CD4-positive, alpha-beta T cell treated with Interleukin-21 for 1 hour (primary cell): ENCODE measurements around the gene SLN.

Source experiments
- DNase-seq: peaks from one replicate; pipeline ENCODE4 v3.0.0-alpha.2; 2020

Gene SLN

DNA sequence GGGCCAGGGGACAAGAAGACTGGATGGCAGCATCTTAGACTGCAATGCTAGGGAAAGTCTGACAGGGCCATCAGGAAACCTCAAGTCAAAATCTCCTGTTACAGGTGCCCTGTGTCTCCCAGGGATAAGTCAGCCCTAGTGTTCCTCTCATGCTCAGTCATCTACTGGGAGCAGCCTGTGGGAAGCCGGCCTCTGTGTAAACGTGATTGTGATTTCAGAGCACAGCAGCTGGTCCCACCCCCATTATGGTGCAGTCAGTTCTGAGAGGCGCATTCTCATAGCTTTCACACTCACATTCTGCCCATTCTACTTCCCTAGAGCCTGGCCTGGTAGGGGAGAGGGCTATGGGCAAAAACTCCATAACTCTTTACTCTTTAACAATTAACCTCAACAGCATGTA lies 7.2 kb upstream of the SLN start:
- no peak for DNase-seq

DNA sequence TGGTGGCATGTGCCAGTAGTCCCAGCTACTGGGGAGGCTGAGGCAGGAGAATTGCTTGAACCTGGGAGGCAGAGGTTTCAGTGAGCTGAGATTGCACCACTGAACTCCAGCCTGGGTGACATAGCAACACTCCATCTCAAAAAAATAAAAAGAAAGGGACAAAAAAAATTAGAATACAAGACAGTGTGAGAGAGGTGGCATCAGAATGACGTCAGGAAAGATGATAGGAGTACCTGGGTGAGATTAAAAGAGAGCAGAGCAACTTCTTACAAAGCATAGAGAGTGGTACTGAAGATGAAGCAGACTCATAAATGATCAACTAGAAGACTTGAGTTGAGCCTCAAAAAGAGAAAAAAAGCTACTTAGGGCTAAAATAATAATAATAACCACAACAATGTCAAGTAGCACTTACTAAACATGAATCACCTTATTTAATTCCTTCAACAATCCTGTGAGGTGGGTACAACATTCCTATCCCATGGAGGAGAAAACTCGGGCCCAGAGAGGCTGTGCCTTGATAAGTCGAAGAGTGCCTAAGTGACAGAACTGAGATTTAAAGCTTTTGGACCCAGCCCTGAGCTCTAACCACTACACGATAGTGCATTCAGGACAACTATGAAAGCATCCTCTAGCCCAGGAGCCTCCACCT lies 5.2 kb upstream of the SLN start:
- no peak for DNase-seq

DNA sequence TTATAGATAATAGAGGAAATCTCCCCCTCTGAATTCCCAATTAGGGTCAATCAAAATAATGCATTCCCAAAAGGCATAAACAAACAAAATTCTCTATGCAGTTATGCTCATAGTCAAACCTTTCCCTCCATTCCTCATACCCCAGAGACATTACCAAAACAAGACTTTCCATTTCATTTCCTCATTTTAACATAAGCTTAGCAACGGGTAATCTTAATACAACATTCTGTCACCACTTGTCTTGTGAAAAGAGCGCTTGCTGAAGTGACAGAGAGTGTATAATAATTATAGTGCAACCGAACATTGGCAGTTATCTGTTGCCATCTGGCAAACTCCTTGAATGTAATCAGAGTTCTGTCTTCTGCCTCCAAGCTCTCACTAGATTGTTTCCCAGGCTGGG lies 1.2 kb upstream of the SLN start:
- DNase-seq: no peak

DNA sequence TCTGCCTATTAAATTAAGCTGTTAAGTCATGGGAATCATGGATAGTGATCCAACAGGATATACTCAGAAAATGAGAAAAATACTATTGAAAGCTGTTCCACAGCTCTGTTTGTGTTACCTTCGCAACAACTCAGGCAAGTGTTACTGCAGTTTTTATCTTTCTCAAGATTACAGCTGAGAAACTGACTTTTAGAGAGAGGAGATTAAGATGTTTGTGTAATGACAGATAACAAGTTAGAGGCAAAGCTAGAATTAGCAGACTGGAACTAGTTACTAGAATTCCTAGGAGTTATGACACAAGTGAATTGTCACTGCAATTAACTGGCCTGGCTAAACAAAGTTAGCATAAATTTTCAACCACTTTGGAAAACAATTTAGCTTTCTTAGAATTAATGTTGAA lies 1.6 kb downstream of the SLN start:
- DNase-seq: no peak

DNA sequence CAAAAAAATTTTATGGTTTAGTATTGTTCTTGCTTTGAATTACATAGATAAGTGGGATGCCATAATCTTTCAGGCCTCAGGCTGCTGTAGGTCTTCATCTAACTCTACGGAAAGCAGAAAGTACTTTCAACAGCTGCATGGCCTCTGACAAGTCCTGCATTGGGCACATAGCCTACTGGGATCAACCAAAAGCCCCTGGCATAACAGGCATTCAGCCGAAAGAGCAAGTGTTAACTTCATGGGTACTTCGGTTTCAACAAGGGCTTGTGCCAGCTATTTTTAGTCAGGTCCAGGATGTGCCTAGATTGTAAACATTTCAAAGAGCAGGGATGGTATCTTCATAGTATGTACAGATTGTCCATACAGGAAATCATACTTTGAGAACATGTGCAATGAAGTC lies 3.1 kb downstream of the SLN start:
- DNase-seq: no peak

DNA sequence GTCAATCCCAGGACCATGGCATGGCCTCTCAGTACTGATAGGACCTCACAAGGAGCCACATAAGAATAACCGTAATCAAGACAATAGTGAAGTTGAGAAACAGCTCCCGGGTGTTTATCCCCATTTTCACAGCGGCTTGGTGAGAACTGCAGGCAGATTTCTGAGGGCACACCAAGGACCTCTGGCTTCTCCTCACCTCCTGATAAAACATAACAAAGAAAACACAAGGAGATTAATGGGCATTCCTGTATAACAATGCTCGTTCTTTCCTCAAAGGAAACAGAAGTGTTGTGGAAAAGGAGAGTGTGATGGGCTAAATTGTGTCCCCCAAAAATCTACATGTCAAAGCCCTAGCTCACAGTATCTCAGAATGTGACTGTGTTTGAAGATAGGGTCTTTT lies 4.0 kb downstream of the SLN start:
- no peak for DNase-seq

DNA sequence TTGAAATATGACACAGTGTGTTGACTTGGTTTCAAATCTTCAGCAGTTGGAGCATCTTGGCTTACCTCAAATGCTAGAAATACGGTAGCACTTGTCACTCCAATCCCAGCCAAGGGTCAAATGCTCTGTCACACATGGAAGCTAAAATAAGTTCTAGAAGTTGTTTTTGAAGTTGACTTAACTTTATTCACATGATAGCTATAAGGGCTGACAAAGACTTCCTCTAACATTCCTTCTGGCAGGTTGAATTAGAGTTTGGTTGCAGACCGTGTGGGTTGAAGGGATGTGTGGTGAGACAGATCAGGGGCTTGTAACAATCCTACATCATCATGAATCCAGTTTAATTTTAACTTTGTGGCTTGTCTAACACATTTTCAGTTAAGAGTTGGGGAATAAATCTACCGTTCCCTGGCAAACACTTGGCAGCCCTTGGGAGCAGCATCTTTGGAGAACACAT lies 4.6 kb downstream of the SLN start:
- DNase-seq: no peak

DNA sequence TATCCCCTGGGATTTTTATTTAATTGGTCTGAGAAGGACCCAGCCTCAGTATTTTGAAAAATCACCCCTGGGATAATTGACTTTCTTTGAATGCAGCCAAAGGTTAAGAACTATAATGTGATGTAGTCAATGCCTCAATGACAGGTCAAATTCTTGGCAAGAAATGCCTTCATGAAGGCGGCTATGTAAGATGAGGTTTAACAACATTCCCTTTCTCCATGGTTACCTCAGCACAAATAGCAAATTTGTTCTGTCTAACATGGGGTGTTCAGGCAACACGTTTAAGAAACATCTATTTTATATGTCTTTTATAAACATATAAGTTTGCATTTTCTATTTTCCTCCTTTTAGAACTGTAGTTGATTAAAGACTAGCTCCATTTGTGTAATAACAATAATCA lies 5.3 kb downstream of the SLN start:
- no peak for DNase-seq

DNA sequence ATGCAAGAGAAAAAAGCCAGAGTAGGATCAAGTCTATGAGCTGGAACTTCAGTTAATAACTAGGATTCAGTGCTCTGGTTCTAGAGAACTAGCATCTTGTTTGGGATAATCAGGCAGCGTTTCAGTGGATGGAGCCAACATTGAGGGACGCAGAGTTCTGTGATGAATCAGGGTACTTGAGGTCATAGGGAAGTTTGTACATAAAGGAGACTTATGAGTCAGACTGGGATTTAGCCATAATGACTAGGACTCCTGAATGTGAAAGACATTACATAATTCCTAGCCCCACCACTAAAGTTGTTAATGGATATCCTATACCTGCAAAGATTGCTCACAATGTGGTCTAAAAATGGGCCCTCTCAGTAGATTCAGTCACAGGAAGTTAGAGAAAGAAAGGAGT lies 6.8 kb downstream of the SLN start:
- no peak for DNase-seq

DNA sequence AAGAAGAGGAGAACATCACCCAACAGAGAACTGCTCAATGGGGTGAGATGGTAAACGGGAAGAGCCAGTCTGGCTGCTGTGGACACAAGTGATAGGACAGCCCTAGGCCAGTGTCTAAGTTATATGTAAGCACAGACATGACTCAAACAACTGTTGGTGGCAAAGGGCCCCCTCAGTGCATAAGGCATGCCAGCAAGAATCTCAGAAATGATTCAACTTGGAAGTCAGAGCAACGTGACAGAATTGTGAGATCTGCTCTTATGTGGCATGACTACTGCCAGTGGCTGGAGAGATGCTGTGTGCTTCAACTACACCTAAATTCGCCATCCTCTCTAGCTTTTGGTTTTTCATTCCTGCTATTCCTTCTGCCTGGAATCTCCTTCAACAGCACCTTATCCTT lies 7.4 kb downstream of the SLN start:
- DNase-seq: no peak

DNA sequence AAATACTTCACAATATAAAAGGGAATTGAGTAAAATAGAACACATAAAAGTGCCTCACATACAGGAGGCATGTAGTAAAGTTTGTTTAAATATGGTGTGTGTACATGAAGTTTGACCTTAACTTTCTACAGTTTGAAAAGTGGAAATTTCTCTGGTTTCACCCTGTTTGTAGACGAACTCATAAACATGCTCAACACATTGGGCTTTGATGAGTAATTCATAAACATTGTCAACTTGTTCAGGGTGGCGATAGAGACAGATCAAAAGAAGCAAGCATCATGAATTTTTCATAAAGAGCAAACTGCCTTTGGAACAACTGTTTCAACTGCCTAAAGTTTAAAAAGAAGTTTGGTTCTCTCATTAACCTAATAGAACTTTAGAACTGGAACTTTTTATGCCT lies 9.1 kb downstream of the SLN start:
- DNase-seq: no peak

DNA sequence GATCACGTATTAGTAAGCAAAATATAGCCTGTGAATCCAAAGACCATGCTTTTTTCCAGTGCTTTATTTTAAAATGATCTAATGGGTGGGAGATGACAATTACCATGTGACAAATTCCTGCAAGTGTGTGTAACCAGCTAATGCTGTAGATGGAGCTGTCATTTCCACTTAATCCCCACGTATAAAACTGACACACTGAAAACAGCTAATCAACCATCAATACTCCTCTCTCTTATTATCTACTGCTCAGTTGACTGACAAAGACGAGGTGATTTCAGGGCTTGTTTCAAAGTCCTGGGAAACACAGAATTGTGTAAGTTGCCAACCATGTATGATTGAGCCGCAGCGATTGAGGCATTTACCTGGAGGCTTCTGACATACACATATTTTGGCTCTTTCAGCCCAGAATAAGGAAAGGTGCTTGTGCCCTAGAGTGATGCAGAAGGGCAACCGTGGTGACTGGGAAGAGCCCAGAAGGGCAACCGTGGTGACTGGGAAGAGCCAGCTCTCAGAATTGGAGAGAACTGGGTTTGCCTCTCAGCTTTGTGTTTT lies 9.7 kb downstream of the SLN start:
- no peak for DNase-seq

DNA sequence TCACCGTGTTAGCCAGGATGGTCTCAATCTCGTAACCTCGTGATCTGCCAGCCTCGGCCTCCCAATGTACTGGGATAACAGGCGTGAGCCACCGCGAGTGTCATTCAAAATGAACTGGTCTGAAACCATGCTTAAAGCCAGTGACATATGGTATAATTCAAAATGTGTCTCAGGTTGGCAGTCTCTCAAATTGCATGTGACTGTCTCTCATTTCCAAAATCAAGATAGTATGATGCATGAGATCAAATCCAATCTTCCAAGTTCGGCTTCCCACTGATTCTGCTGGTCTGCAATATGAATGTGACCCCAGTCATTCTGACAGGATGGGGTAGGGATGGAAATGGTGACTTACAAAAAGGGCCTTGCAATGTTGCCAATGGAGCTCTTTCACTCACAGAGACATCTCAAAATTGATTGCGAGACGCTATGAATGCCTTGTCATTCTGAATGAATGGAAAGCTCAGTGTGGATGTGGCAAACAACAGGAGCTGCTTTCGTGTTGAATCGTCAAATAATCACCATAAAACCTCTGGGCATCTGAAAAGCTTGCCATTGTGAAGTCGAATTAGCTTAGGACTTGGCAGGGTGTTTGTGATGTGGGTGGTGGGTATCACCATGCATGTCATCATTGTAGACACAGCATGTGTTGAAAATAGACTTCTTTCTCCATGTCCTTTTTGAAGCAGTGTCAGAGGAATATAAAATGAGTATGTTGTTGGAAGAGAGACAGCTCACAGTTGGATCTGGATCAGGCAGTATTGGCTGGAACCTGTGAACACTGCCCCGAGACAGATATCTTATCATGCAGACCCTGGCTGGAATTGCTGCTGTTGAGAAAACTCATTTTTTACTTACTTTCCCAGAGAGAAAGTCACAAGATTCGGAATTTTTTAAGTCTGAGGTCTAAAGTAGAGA lies 12.2 kb downstream of the SLN start:
- DNase-seq: no peak

DNA sequence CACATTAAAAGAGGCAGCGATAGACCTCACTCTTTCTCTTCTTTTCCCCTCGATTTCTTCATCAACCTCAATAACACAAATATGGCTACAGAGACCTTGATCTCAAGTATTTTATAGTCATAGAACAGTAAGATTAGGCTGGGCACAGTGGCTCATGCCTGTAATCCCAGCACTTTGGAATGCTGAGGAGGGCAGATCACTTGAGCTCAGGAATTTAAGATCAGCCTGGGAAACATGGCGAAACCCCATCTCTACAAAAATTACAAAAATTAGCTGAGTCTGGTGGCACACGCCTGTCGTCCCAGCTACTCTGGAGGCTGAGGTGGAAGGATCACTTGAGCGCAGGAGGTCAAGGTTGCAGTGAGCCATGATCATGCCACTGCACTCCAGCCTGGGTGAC lies 14.6 kb downstream of the SLN start:
- no peak for DNase-seq

DNA sequence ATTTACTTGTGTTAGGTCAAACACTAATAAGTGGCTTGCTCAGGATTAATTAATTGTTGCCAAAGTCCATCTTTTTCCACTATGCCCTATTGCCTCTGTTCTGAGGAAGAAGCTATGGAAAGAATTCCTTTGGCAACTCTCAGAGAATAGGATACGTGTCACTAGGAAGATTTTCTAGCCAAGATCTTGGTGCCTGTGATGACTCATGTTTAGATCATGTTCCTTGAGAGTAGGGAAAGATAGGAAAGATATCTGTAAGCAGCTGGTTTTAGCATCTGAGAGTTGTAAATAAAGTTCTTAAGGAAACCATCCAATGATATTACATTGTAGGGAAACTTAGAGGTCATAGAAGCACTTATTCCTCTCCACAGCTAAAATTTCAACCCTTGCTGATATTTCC lies 15.7 kb downstream of the SLN start:
- DNase-seq: no peak

DNA sequence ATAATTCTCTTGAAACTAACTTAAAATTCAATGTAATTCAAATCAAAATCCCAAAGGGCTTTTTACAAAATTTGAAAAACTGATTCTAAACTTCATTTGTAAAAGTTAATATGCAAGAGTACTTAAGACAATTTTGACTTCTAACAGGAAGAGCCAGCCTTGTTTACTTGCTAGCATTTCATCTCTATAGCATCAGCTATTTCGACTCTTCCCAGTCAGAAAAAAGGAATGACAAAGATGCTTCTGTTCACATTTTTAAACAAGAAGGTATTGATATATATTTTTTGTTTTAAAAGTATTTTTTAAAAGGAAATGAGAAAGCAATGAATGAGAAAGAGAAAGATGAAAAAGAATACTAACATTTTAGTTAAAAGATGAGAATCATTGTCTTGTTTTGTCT lies 16.4 kb downstream of the SLN start:
- no peak for DNase-seq

DNA sequence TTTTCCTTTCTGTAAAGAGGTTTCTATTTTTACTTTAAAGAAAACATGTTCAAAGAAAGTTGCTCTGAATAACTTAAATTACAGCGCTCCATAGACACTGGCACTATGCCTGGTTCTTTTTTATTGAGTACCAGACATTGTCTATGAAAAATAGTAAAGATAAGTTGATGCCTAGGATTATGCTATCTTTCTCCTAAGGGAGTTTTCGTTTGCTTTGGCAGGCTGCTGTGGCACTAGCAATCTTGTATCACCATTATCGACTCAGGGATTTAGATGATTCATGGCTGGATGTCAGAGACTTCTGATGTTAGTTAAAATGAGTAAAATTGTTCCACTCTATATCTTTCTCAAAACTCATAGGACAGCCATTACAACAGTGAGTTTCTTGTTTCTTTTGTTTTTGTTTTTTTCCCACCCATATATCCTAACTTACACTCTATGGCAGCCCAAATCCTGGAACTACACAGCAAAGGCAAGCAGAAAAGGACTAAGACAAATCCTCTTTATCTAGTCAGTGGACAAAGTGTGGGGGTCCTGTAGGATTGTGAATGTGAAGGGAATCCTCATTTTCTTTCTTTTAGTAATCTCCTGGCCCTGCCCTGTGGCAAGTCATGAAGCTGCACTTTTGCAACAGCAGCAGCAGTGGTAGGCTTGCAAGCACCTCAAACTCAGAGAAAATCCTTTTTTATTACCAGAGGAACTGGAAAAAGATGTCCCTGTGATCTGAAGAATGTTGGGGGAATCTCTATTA lies 20.7 kb downstream of the SLN start:
- DNase-seq: no peak

DNA sequence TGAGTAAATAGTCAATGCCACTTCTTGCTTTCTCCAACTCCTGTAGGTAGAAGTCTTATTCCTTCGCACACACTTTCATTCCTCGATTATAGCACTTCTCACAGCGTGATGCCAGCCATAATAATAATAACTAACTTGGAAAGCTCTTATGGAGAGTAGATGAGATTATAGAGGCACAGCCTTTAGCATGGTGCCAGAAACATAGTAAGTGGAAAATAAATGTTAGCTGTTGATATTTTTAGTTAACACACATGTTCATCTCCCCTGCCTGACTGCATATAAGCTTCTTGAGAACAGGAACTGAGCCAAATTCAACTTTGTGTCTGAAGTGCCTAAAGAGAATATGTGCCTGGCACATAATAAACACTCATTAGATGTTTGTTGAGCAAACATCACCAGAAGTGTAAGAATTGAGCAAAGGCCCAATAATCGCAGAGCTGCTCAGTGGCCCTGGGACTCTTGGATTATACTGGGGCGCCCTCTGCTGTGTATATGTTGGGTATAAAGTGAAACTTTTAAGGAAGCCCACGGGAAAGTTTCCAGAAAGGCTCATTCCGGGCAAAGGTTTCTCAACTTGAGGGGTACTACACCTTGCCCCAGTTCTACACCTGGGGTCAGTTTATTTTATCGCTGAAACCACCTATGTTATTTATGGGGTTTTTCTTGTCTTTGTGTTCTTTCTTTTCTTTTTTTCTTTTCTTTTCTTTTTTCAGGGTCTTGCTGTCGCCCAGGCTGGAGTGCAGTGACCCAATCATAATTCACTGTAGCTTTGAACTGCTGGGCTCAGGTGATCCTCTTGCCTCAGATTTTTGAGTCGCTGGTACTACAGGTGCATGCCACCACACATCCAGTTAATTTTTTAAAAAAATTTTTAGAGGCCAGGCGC lies 22.3 kb downstream of the SLN start:
- peak; percentile 59 for DNase-seq

DNA sequence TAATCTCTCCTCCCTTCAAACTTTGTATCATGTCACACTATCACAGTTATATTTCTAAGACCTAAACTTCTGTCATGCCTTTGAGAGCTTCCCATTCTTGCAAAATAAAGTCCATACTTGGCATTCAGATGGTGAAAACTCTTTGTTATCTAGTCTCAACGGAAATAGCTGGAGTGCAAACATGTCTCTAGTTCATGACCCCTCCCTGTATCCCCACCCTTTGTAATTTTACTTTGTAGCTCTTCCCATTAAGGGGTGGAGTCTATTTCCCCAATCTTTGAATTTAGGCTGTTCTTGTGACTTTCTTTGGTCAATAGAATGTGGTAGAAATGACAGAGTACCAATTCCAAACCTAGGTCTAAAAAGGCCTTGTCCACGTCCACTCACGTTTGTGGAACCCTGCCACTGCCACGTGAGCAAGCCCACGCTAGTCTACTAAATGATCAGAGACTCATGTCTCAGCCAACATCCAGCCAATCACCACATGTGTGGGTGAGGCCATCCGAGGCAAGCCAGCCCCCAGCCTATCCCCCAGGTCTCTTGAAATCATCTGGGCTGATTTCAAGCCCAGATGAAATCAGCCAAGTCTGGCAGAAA lies 23.4 kb downstream of the SLN start:
- DNase-seq: no peak

DNA sequence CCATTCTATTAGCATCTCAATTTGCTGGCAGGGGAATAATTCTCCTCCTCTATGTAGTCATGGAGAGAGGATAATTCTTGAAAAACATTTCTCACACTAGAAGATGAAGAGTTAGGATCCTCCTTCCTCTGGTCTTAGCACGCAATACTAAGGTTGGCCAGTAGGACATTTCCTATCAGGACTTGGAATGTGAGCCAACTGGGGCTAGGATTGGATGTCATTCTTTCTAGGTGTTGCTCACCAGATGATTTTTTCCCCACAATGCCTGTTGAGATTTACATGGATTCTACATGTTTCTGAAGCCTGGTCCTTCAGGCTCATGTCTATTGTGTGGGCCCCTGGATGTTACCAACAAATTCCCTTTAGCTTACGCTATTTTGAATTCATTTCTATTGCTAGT lies 28.0 kb downstream of the SLN start:
- DNase-seq: no peak

DNA sequence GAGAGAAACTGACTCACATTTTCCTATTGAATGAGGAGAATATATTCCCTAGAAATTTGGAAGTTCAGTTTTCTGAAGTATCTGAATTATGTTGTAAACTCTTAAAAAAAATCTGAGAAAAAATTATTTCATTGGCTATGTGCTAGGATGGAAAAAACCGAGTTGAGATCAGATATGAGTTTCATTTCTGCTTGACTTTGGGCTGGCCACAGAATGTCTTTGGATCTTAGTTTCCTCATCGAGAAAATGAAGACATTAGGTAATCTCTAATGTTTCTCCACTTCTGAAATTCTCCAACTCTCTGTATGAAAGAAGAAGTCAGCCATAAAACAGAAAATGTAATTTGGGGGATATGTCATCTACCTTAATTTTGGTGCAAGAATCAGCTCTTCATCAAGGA lies 28.8 kb downstream of the SLN start:
- DNase-seq: no peak

DNA sequence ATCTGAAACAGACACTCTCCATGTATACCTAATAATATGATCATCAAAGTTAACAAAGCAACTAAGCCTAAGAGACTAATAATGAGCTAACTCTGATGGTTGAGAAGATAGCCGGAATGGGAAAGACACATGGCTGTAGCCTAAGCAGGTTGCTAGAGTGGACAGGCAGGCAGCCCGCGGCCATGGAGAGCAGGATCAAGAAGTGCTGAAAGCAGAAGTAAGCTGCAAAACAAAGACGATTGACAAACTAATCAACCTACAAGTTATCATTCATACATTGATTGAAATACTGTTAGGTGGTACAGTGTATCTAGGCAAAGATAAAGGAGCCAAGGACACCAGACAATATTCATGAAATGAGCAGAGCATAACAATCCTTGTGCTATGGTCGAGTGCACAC lies 29.3 kb downstream of the SLN start:
- no peak for DNase-seq
